ENCODE results near the gene ZFYVE28.

ZFYVE28 gene

DNA sequence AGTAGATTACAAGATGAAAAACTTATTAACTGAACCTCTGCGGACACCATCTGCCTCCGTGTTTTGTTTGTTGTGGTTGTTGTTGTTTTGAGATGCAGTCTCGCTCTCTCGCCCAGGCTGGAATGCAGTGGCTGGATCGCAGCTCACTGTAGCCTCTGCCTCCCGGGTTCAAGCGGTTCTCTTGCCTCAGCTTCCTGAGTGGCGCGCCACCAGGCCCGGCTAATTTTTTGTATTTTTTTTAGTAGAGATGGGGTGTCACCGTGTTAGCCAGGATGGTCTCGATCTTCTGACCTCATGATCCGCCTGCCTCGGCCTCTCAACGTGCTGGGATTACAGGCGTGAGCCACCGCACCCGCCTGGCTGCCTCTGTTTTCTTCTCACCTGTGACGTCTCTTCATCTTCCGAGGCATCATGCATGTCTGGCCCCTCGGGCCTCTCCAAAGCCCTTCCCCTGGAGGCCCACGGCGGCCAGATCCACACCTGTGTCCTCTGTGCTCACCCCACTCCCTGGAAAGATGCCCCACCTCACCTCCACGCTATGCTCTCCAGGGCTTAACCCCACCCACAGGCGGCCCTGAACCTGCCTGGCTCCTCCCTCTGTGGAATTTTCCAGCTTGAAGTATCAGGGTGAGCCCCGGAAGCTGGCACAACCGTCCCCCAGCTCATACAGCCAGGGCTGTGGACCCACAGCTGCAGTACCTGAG is 79.5 kb downstream of the ZFYVE28 start:
- H3K4me3 ChIP-seq (ENCODE audit: low read length): no peak overlapping the region
- peaks cover 2% of the 10 kb centered on the region for H3K4me1 ChIP-seq (ENCODE audit: control insufficient read depth, insufficient read depth, low read length)
- H3K9ac ChIP-seq (ENCODE audit: low read length): no peak overlapping the region
- no peaks in the 10 kb centered on the region for H3K27me3 ChIP-seq (ENCODE audit: control insufficient read depth, insufficient read depth, low read length)
- H3K36me3 ChIP-seq (ENCODE audit: control insufficient read depth, insufficient read depth, low read length): no peaks in the 10 kb centered on the region
- H3K9me3 ChIP-seq (ENCODE audit: control insufficient read depth, low read length): no peaks in the 10 kb centered on the region

GRCh38 chr4:2337896-2338295 is 80.5 kb downstream of the ZFYVE28 start:
- Histone ChIP-seq H3K9me3 (ENCODE audit: control insufficient read depth, low read length) (no peaks in the 10 kb centered on the region), H3K36me3 (ENCODE audit: control insufficient read depth, insufficient read depth, low read length) (no peaks in the 10 kb centered on the region), H3K27me3 (ENCODE audit: control insufficient read depth, insufficient read depth, low read length) (no peaks in the 10 kb centered on the region), H3K4me1 (ENCODE audit: control insufficient read depth, insufficient read depth, low read length) (peaks cover 10% of the 10 kb centered on the region), H3K9ac (ENCODE audit: low read length) (no peak overlapping the region), H3K4me3 (ENCODE audit: low read length) (no peak overlapping the region)

- H3K9me3 ChIP-seq (ENCODE audit: control insufficient read depth, low read length): no peaks in the 10 kb centered on the region
- no peaks in the 10 kb centered on the region for H3K36me3 ChIP-seq (ENCODE audit: control insufficient read depth, insufficient read depth, low read length)
- H3K4me3 ChIP-seq (ENCODE audit: low read length): no peak overlapping the region
- no peak overlapping the region for H3K9ac ChIP-seq (ENCODE audit: low read length)
- H3K4me1 ChIP-seq (ENCODE audit: control insufficient read depth, insufficient read depth, low read length): peaks cover 10% of the 10 kb centered on the region
- H3K27me3 ChIP-seq (ENCODE audit: control insufficient read depth, insufficient read depth, low read length): no peaks in the 10 kb centered on the region
These were observed 81.2 kb downstream of the ZFYVE28 start for GRCh38 chr4:2337131-2337723.

DNA sequence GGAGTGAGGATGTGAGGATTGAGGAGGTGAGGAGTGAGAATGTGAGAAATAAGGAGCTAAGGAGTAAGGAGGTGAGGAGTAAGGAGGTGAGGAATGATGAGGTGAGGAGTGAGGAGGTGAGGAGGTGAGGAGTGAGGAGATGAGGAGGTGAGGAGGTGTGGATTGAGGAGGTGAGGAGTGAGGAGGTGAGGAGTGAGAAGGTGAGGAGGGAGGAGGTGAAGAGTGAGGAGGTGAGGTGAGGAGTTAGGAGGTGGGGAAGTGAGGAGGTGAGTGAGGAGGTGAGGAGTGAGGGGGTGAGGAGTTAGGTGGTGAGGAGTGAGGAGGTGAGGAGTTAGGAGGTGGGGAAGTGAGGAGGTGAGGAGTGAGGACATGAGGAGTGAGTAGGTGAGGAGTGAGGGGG is 81.8 kb downstream of the ZFYVE28 start:
- Histone ChIP-seq H3K9ac (ENCODE audit: low read length) (no peak overlapping the region), H3K27me3 (ENCODE audit: control insufficient read depth, insufficient read depth, low read length) (no peaks in the 10 kb centered on the region), H3K36me3 (ENCODE audit: control insufficient read depth, insufficient read depth, low read length) (no peaks in the 10 kb centered on the region), H3K4me1 (ENCODE audit: control insufficient read depth, insufficient read depth, low read length) (peaks cover 10% of the 10 kb centered on the region), H3K4me3 (ENCODE audit: low read length) (no peak overlapping the region), H3K9me3 (ENCODE audit: control insufficient read depth, low read length) (no peaks in the 10 kb centered on the region)

DNA sequence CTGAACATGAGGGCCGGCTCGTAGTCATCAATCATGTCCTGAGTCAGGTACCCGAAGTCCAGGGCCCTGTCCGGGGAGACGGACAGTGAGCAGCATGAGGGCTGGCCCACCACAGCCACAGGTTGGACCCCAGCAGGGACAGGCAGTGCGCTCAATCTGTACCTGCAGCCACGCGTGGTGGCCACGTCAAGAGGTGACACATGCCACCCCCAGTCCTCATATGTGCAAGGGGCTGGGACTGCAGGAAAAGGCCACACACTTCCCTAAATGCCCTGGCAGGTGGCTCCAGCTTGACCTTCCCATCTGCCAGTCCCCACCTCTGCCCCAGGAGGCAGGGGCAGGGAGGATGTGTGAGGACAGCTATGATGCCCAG is 82.7 kb downstream of the ZFYVE28 start:
- Histone ChIP-seq H3K9ac (ENCODE audit: low read length) (no peak overlapping the region), H3K27me3 (ENCODE audit: control insufficient read depth, insufficient read depth, low read length) (no peaks in the 10 kb centered on the region), H3K9me3 (ENCODE audit: control insufficient read depth, low read length) (no peaks in the 10 kb centered on the region), H3K4me1 (ENCODE audit: control insufficient read depth, insufficient read depth, low read length) (peaks cover 10% of the 10 kb centered on the region), H3K36me3 (ENCODE audit: control insufficient read depth, insufficient read depth, low read length) (no peaks in the 10 kb centered on the region), H3K4me3 (ENCODE audit: low read length) (no peak overlapping the region)

GRCh38 chr4:2334826-2335728 is 83.4 kb downstream of the ZFYVE28 start:
- Histone ChIP-seq H3K9me3 (ENCODE audit: control insufficient read depth, low read length) (no peaks in the 10 kb centered on the region), H3K27me3 (ENCODE audit: control insufficient read depth, insufficient read depth, low read length) (no peaks in the 10 kb centered on the region), H3K36me3 (ENCODE audit: control insufficient read depth, insufficient read depth, low read length) (no peaks in the 10 kb centered on the region), H3K4me3 (ENCODE audit: low read length) (no peak overlapping the region), H3K9ac (ENCODE audit: low read length) (no peak overlapping the region), H3K4me1 (ENCODE audit: control insufficient read depth, insufficient read depth, low read length) (peaks cover 17% of the 10 kb centered on the region)

- H3K36me3 ChIP-seq (ENCODE audit: control insufficient read depth, insufficient read depth, low read length): no peaks in the 10 kb centered on the region
These were observed 84.4 kb downstream of the ZFYVE28 start for GRCh38 chr4:2333916-2334644.

DNA sequence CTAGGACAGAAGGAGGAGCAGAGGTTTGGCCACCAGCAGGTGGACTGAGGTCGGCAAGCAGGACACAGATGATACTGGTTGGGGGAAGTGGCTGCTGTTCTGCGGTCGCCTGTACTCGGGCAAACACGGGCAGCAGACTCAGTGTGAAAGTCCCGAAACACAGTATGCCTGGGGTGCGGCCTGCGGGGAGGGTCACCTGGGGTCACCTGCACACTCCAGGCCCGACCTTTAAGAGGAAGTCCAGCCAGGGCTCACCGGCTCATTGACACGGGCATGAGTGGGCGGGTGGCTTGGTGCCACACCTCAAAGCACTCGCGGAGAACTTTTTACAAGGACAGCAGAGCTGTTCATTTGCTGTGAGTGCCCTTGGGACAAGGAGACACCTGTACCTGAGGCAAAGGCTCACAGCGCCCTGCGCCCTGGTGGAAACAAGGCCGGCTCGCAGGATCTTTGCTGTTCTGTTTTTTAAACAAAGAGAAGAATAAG is 85.0 kb downstream of the ZFYVE28 start:
- no peaks in the 10 kb centered on the region for H3K27me3 ChIP-seq (ENCODE audit: control insufficient read depth, insufficient read depth, low read length)
- H3K9ac ChIP-seq (ENCODE audit: low read length): no peak overlapping the region

More at GRCh38 chr4:2333916-2334644, 84.4 kb downstream of the ZFYVE28 start:
- Histone ChIP-seq H3K4me1 (ENCODE audit: control insufficient read depth, insufficient read depth, low read length) (peaks cover 17% of the 10 kb centered on the region), H3K27me3 (ENCODE audit: control insufficient read depth, insufficient read depth, low read length) (no peaks in the 10 kb centered on the region), H3K9me3 (ENCODE audit: control insufficient read depth, low read length) (no peaks in the 10 kb centered on the region), H3K9ac (ENCODE audit: low read length) (no peak overlapping the region), H3K4me3 (ENCODE audit: low read length) (no peak overlapping the region)

GRCh38 chr4:2332976-2333319 is 85.5 kb downstream of the ZFYVE28 start:
- no peaks in the 10 kb centered on the region for H3K9me3 ChIP-seq (ENCODE audit: control insufficient read depth, low read length)
- H3K4me1 ChIP-seq (ENCODE audit: control insufficient read depth, insufficient read depth, low read length): peaks cover 17% of the 10 kb centered on the region
- H3K27me3 ChIP-seq (ENCODE audit: control insufficient read depth, insufficient read depth, low read length): no peaks in the 10 kb centered on the region
- no peak overlapping the region for H3K9ac ChIP-seq (ENCODE audit: low read length)
- no peak overlapping the region for H3K4me3 ChIP-seq (ENCODE audit: low read length)
- H3K36me3 ChIP-seq (ENCODE audit: control insufficient read depth, insufficient read depth, low read length): no peaks in the 10 kb centered on the region

More for the DNA sequence above, 85.0 kb downstream of the ZFYVE28 start:
- Histone ChIP-seq H3K4me3 (ENCODE audit: low read length) (no peak overlapping the region), H3K4me1 (ENCODE audit: control insufficient read depth, insufficient read depth, low read length) (peaks cover 17% of the 10 kb centered on the region), H3K9me3 (ENCODE audit: control insufficient read depth, low read length) (no peaks in the 10 kb centered on the region), H3K36me3 (ENCODE audit: control insufficient read depth, insufficient read depth, low read length) (no peaks in the 10 kb centered on the region)

GRCh38 chr4:2332201-2332975 is 86.1 kb downstream of the ZFYVE28 start:
- Histone ChIP-seq H3K9ac (ENCODE audit: low read length) (no peak overlapping the region), H3K4me1 (ENCODE audit: control insufficient read depth, insufficient read depth, low read length) (peaks cover 17% of the 10 kb centered on the region), H3K4me3 (ENCODE audit: low read length) (no peak overlapping the region), H3K9me3 (ENCODE audit: control insufficient read depth, low read length) (no peaks in the 10 kb centered on the region), H3K27me3 (ENCODE audit: control insufficient read depth, insufficient read depth, low read length) (no peaks in the 10 kb centered on the region), H3K36me3 (ENCODE audit: control insufficient read depth, insufficient read depth, low read length) (no peaks in the 10 kb centered on the region)

DNA sequence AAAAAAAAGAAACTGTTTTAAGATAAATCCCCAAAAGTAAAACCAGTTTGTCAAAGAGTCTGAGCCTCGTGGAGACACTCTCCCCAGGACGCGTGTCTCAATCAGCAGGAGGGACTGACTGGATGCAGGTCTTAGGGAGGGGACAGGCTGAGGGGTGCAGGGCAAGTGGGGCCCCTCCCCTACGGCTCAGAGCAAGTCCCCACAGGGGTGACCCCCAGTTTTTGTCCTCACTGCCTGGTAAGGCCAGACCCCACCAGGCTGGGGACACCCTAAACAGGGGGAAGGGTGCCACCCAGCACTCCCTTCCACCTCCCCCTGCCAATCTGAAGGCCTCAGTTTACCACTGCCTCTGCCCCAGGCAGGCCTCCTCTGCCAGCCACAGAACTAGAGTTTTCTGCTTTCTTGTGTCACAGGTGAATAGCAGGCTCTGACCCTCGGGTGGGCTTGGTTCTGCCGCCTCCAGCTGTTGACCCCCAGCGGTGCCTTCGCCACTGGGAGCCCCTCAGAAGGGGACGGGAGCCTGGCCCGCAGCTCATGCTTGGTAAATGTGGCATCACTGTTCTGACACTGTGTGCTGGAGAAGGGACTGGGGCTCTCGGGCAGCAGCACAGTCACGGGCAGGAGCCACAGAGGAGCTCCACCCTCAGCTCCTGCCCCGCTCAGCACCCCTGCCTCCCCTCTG is 86.8 kb downstream of the ZFYVE28 start:
- H3K4me1 ChIP-seq (ENCODE audit: control insufficient read depth, insufficient read depth, low read length): peaks cover 17% of the 10 kb centered on the region
- H3K27me3 ChIP-seq (ENCODE audit: control insufficient read depth, insufficient read depth, low read length): no peaks in the 10 kb centered on the region
- H3K9ac ChIP-seq (ENCODE audit: low read length): no peak overlapping the region
- H3K4me3 ChIP-seq (ENCODE audit: low read length): no peak overlapping the region
- H3K9me3 ChIP-seq (ENCODE audit: control insufficient read depth, low read length): no peaks in the 10 kb centered on the region
- no peaks in the 10 kb centered on the region for H3K36me3 ChIP-seq (ENCODE audit: control insufficient read depth, insufficient read depth, low read length)

Measured in mucosa of stomach (tissue), 1 donor.